GM19035 (cell line): Measurements from ENCODE around the gene SPHK2.
"Not testable (repeated sequence)": the region's sequence is repeated elsewhere in the genome, so short reads cannot be mapped to it uniquely, and the experiment has no call there.

ENCODE experiments used
- ATAC-seq: cut with Tn5 transposase; IDR thresholded peaks from one replicate; pipeline ENCODE4 v1.9.1; 2021; ENCODE audit not compliant: unreplicated experiment

SPHK2 gene

DNA sequence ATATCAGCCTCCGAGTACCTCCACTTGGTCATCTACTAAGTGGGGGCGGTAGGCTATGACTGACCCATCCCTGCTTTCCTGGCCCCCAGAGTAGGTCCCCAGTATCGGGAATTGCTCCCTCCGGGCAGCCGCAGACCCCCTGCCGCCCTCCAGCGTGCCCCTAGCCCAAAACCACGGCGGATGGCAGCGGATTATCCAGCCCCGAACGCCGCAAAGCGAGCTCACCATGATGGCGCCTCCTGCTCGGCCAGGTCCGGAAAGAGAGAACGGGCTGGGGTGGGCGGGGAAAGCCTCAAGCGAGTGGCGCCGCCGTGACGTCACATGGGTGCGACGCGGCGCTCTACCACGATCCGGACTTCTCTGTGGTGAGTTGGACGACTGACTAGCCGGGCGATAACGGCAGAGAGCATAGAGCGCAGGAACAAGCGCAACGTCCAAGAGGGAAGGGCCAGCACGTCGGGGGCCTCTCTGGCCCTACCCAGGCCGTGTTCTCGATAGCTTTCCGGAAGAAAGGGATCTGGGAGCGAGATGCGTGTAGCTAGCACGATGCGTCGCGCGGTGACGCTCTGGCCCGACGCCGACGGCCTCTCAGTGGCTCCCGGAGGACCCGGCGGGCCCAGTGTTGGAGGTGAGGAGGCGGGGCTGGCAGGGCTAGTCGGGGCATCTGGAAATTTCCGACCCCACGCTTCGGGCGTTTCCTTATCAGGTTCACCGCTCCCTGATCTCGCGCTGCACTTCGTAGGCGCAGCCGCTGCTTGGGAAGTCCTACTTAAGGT, at the start of gene SPHK2, which contains the start of gene RPL18:
TSS of gene SPHK2 (plus strand) at position 591 of the 776 bp plus-strand sequence. CDS start 1,009 bp downstream, outside the sequence.
TSS of gene RPL18 (minus strand) at position 263 of the 776 bp plus-strand sequence. CDS start at position 228, 35 bp downstream.
- ATAC-seq = peak; percentile 88

- no peak for ATAC-seq
Observed at GRCh38 chr19:48569814-48570213, 49.5 kb upstream of the SPHK2 start.

DNA sequence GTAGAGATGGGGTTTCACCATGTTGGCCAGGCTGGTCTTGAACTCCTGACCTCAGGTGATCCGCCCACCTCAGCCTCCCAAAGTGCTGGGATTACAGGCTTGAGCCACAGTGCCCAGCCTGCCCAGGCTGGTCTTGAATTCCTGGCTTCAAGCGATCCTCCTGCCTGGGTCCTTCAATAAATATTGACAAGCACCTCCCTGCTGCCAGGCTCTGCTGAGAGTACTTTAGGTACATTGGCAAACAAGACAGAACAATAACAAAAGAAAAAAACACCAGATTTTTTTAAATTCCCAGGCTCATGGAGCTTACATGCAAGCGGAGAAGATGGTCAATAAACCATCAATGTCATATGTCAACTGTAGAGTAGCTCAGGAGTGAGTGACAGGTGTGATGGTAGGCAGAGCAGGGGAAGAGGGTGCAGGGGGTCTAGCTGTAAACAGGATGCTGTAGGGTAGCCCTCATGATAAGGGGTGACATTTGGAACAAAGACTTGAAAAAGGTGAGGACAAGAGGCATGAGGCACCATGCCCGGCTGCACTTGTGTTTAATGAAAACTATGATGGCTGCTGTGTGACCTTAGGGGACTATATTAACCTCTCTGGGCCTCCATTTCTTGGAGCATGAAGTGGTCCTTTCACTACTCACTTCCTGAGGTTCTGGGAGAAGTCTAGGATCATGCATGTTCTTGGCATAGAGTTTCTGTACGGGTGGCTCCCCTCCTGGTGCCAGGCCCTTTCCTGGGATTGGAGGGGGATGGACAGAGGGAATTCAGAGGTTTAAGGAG, 47.7 kb upstream of the SPHK2 start:
- ATAC-seq = no peak

- no peak for ATAC-seq
Observed at GRCh38 chr19:48573163-48573505, 46.2 kb upstream of the SPHK2 start.

DNA sequence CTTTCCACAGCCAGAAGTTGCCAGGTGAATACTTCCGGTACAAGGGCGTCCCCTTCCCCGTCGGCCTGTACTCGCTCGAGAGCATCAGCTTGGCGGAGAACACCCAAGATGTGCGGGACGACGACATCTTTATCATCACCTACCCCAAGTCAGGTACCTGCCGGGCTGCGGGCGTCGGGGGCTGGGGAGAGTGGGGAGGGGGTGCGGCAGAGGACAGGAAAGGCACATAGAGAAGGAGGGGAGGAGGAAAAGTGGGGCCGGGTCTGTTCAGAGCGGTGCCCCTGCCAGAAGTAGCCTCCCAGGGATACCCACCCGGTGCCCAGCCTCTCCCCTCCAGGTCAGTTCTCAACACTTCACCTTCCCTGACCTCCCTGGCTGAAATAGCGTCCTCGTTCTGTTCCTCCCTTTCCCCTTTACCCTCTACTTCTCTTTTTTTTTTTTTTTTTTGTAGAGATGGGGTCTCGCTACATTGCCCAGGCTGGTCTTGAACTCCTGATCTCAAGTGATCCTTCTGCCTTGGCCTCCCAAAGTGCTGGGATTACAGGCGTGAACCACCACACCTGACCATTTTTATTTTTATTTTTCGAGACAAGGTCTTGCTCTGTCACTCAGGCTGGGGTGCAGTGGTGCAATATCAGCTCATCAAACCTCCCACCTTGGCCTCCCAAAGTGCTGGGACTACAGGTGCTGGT, 43.2 kb upstream of the SPHK2 start:
- ATAC-seq = no peak

DNA sequence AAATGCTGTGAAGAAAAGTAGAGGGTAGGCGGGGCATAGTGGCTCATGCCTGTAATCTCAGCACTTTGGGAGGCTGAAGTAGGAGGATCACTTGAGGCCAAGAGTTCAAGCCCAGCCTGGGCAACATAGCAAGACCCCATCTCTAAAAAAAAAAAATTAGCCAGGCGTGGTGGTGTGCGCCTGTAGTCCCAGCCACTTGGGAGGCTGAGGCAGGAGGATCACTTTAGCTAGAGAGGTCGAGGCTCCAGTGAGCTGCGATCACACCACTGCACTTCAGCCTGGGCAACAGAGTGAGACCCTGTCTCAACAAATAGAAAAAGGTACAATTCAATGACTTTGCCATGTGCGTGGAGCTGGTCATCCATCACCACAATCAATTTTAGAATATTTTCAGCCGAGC, 41.4 kb upstream of the SPHK2 start:
- not testable (repeated sequence) for ATAC-seq

DNA sequence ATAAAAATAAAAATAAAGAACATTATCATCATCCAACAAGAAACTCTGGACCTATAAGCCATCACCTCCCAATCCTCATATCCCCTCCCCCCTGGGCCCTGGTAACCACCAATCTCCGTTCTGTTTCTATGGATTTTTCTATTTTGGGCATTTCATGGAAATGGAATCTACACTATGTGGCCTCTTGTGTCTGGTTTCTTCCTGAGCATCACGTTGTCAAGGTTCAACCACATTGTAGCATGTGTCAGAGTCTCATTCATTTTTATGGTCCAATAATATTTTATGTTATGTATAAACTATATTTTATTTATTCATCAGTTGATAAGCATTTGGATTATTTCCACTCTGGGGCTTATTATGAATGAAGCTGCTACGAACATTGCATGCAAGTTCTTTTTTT, 40.4 kb upstream of the SPHK2 start:
- no peak for ATAC-seq

DNA sequence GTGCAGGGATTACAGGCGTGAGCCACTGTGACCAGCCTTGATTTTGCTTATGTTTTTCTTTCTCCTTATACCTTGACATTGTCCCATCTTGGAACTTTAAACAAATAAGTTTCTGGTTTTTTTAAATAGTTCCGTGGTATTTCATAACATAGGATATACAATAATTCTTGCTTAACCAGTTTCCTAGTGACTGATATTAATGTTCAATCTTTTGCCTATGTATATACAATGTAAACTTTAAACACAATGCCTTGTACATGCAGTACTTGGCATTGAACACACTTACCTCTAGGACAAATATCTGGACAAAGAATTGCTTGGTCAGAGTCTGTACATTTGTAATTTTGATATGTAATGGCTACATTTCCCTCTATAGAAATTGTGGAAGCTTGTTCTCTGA, 37.1 kb upstream of the SPHK2 start:
- ATAC-seq = no peak

GRCh38 chr19:48587387-48587786, 31.9 kb upstream of the SPHK2 start:
- ATAC-seq = no peak

GRCh38 chr19:48588670-48589401, 30.5 kb upstream of the SPHK2 start:
- no peak for ATAC-seq

- no peak for ATAC-seq
Observed at GRCh38 chr19:48591021-48591420, 28.3 kb upstream of the SPHK2 start.

DNA sequence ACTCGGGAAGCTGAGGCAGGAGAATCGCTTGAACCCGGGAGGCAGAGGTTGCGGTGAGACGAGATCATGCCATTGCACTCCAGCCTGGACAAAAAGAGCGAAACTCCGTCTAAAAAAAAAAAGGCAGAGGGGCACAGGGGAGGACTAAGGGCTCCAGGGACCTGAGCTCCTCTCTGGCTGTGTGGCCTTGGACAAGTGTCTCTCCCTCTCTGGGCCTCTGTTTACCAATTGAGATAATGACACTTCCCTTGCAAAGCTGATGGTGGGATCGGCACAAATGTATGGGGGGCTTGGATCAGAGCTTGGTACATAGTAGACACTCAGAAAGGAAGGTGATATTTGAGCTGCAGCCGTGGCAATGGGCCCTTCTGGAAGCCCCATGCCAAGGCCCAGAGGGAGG, 24.1 kb upstream of the SPHK2 start:
- no peak for ATAC-seq

- ATAC-seq = no peak
Observed at GRCh38 chr19:48595833-48596232, 23.5 kb upstream of the SPHK2 start.

GRCh38 chr19:48596237-48596636, 23.1 kb upstream of the SPHK2 start:
- no peak for ATAC-seq

- no peak for ATAC-seq
Observed at GRCh38 chr19:48596679-48597465, 22.4 kb upstream of the SPHK2 start.

DNA sequence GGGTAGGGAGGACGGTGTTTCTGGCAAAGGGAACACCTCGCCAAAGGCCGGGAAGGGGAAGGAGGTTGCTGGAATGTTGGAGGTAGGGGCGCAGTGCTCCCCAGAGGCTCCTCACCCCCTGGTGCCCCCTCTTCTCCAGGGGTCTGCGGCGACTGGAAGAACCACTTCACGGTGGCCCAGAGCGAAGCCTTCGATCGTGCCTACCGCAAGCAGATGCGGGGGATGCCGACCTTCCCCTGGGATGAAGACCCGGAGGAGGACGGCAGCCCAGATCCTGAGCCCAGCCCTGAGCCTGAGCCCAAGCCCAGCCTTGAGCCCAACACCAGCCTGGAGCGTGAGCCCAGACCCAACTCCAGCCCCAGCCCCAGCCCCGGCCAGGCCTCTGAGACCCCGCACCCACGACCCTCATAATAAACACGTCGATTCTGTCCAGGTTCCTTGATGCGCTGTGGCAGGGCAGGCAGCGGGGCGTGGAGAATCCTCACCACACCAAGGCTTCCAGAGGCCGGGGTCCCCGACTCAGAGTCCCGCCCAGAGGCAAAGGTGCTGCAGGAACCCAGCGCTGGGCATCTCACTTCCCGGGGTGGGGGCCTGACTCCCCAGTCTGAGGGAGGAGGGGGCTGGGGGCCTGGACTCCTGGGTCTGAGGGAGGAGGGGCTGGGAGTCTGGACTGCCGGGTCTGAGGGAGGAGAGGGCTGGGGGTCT, 20.2 kb upstream of the SPHK2 start:
- ATAC-seq = no peak

GRCh38 chr19:48600679-48601417, 18.5 kb upstream of the SPHK2 start:
- no peak for ATAC-seq

GRCh38 chr19:48603001-48603400, 16.3 kb upstream of the SPHK2 start:
- no peak for ATAC-seq

DNA sequence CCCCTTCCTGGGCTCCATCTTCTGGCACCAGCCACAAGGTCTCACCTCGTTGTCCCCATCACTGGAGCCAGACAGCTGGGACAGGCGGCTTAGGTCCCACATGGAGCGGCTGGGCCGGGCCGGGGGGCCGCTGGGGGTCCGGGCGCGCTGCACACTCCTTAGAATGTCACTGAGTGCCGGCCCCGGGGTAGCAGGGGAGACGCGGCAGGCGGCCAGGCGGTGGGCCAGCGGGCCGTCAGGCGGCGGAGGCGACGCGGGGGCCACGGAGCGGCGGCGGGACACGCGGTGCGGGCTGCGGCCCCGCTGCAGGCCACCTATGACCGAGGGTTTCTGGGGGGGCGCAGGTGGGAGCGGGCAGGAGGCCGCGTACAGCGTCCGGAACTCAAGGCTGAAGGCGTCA, 15.9 kb upstream of the SPHK2 start:
- no peak for ATAC-seq
